Upper lobe of left lung (tissue), 6 donors: ENCODE measurements around the gene CCNB1. TPM values are rescaled to one million over a fixed set of nuclear protein-coding genes. Genes with fewer than 3 reads are reported as not detected.

Experiments
- ATAC-seq, 2 donors: fragments of 200-7000 bp; cut with Tn5 transposase; one replicate each; pipeline ENCODE4 v1.9.1; 2022; ENCODE audit warnings: mild to moderate bottlenecking in 2 of 2, moderate library complexity in 2 of 2; ENCODE audit not compliant: low FRiP score in 2 of 2
- DNase-seq, 2 donors: peaks; one replicate each; pipeline ENCODE4 v3.0.0-alpha.2; 2019 to 2020
- H3K27ac ChIP-seq, 4 donors: fragments of 200-600 bp; sonication (generic); one replicate each; pipeline ENCODE4 v1.5.1; 2016 to 2019
- H3K27me3 ChIP-seq, 4 donors: fragments of 200-600 bp; sonication (generic); one replicate each; pipeline ENCODE4 v1.5.1; 2017 to 2019
- H3K36me3 ChIP-seq, 4 donors: fragments of 200-600 bp; sonication (generic); one replicate each; pipeline ENCODE4 v1.5.1; 2016 to 2019
- H3K4me1 ChIP-seq, 4 donors: fragments of 200-600 bp; sonication (generic); one replicate each; pipeline ENCODE4 v1.5.1; 2018 to 2019
- H3K4me3 ChIP-seq, 4 donors: fragments of 200-600 bp; sonication (generic); one replicate each; pipeline ENCODE4 v1.5.1; 2017 to 2019; ENCODE audit warnings: mild to moderate bottlenecking in 2 of 4, moderate library complexity in 1 of 4
- H3K9me3 ChIP-seq, 4 donors: fragments of 200-600 bp; sonication (generic); one replicate each; pipeline ENCODE4 v1.5.1; 2018 to 2019
- CTCF ChIP-seq, 6 experiments: fragments of 450-650 bp in 4 of 6; fragments of 200-600 bp in 2 of 6; sonication (generic) in 2 of 6; IDR thresholded peaks; one replicate each; pipeline ENCODE4 v1.5.1; 2016 to 2019; ENCODE audit warnings: antibody characterized with exemption in 6 of 6
- EP300 ChIP-seq, 4 donors: sonication (generic); formaldehyde crosslinking; IDR thresholded peaks; one replicate each; pipeline ENCODE4 v1.5.1; 2017; ENCODE audit warnings: antibody characterized with exemption in 4 of 4, control low read depth in 2 of 4
- POLR2A ChIP-seq, 4 donors: fragments of 450-650 bp; IDR thresholded peaks; one replicate each; pipeline ENCODE4 v1.5.1; 2016 to 2017; ENCODE audit warnings: antibody characterized with exemption in 4 of 4, mild to moderate bottlenecking in 2 of 4
- POLR2AphosphoS5 ChIP-seq, 2 donors: sonication (generic); formaldehyde crosslinking; IDR thresholded peaks; one replicate each; pipeline ENCODE4 v1.5.1; 2017; ENCODE audit warnings: antibody characterized with exemption in 2 of 2
- WGBS, 2 donors: methylation state at CpG; one replicate each; pipeline ENCODE4 v1.1.5; 2017 to 2018; 5-methylcytosine and 5-hydroxymethylcytosine counted together
- total RNA-seq, 6 donors: library from RNA; depleted of rRNA in 4 of 6; stranded (reverse); fragments of >200 nt in 4 of 6; gene quantifications; one replicate each; pipeline versions ENCODE4 v1.1.0 to v1.2.1, GENCODE V29; 2016 to 2021
- donor health status: DM: no; HTN: no; CAD: no; lungs with moderate emphysema.
- donor health status: DM: no; HTN: yes; CAD: no; lungs with severe emphysema.

Gene CCNB1
- total RNA-seq, 6 donors from 2014 or later: 2.1 to 9.8 (median 5.6) TPM

- Histone ChIP-seq H3K9me3 (no peaks in the 10 kb centered on the region), H3K27ac (peak overlapping the region; percentile 73 to 83 (median 78)), H3K4me1 (peaks cover 12 to 17% (median 13%) of the 10 kb centered on the region in 4 donors), H3K36me3 (no peaks in the 10 kb centered on the region), H3K4me3 (peak overlapping the region; percentile 71 to 97 (median 81)), H3K27me3 (no peaks in the 10 kb centered on the region)
- no peak for ATAC-seq
- 18 to 21% methylated on average over 8 of the region's 8 CpGs for WGBS, 2 donors
- DNase-seq: no peak
- TF ChIP-seq POLR2A (IDR thresholded peaks at IDR 0.05) (no peak), EP300 (IDR thresholded peaks at IDR 0.05) (no peak), POLR2AphosphoS5 (IDR thresholded peaks at IDR 0.05) (no peak), CTCF (IDR thresholded peaks at IDR 0.05) (no peak)
Measured at GRCh38 chr5:69188811-69189161, 21.8 kb downstream of the CCNB1 start.

- DNase-seq: peak; percentile 89 to 98
- H3K36me3 ChIP-seq: no peaks in the 10 kb centered on the region
- no peaks in the 10 kb centered on the region for H3K9me3 ChIP-seq
- TF ChIP-seq POLR2AphosphoS5 (IDR thresholded peaks at IDR 0.05) (peak; percentile 35 to 41), POLR2A (IDR thresholded peaks at IDR 0.05) (peak in 1 of 4 donors; percentile 38), EP300 (IDR thresholded peaks at IDR 0.05) (no peak)
- peaks cover 12 to 17% (median 13%) of the 10 kb centered on the region in 4 donors for H3K4me1 ChIP-seq
- peak within 1 kb of the TSS; percentile 71 to 97 (median 81) for H3K4me3 ChIP-seq
- peak; percentile 97 to 99 for ATAC-seq
- 0% methylated on average over 18 to 36 of the region's 55 CpGs for WGBS, 2 donors
- H3K27ac ChIP-seq: peak within 1 kb of the TSS; percentile 73 to 83 (median 78)
- H3K27me3 ChIP-seq: no peaks in the 10 kb centered on the region
Measured at GRCh38 chr5:69189162-69190086, 22.5 kb downstream of the CCNB1 start, which contains the start of gene CENPH. Gene CENPH (plus strand): TSS chr5:69189583. CDS start chr5:69189635, 52 bp downstream.

GRCh38 chr5:69202497-69202896 lies 35.5 kb downstream of the CCNB1 start:
- Histone ChIP-seq H3K4me1 (no peaks in the 10 kb centered on the region), H3K9me3 (no peaks in the 10 kb centered on the region), H3K36me3 (no peaks in the 10 kb centered on the region), H3K4me3 (no peak overlapping the region), H3K27ac (no peak overlapping the region), H3K27me3 (no peaks in the 10 kb centered on the region)
- no peak for ATAC-seq
- DNase-seq: no peak
- WGBS, 2 donors: 97% methylated on average over 1 of the region's 1 CpG
- TF ChIP-seq EP300 (IDR thresholded peaks at IDR 0.05): no peak
- TF ChIP-seq POLR2AphosphoS5 (IDR thresholded peaks at IDR 0.05): no peak
- TF ChIP-seq CTCF (IDR thresholded peaks at IDR 0.05): no peak
- no peak for TF ChIP-seq POLR2A (IDR thresholded peaks at IDR 0.05)

- Histone ChIP-seq H3K9me3 (no peaks in the 10 kb centered on the region), H3K27me3 (no peaks in the 10 kb centered on the region), H3K27ac (no peak overlapping the region), H3K4me1 (no peaks in the 10 kb centered on the region), H3K4me3 (no peak overlapping the region), H3K36me3 (no peaks in the 10 kb centered on the region)
- TF ChIP-seq CTCF (IDR thresholded peaks at IDR 0.05) (no peak), EP300 (IDR thresholded peaks at IDR 0.05) (no peak), POLR2A (IDR thresholded peaks at IDR 0.05) (no peak), POLR2AphosphoS5 (IDR thresholded peaks at IDR 0.05) (no peak)
- no peak for DNase-seq
- WGBS, 2 donors: 94 to 97% methylated on average over 5 of the region's 5 CpGs
- ATAC-seq: no peak
Measured at GRCh38 chr5:69206528-69207190, 39.7 kb downstream of the CCNB1 start.

GRCh38 chr5:69209602-69210001 lies 42.7 kb downstream of the CCNB1 start:
- Histone ChIP-seq H3K4me3 (no peak overlapping the region), H3K36me3 (no peaks in the 10 kb centered on the region), H3K9me3 (no peaks in the 10 kb centered on the region), H3K4me1 (no peaks in the 10 kb centered on the region), H3K27me3 (no peaks in the 10 kb centered on the region), H3K27ac (no peak overlapping the region)
- DNase-seq (no peak), ATAC-seq (no peak)
- no peak for TF ChIP-seq CTCF (IDR thresholded peaks at IDR 0.05)
- no peak for TF ChIP-seq POLR2AphosphoS5 (IDR thresholded peaks at IDR 0.05)
- TF ChIP-seq EP300 (IDR thresholded peaks at IDR 0.05): no peak
- TF ChIP-seq POLR2A (IDR thresholded peaks at IDR 0.05): no peak
- 71 to 74% methylated on average over 2 of the region's 2 CpGs for WGBS, 2 donors
